ENCODE measurements around the gene RSPH10B2.
"Not testable (repeated sequence)": the region's sequence is repeated elsewhere in the genome, so short reads cannot be mapped to it uniquely, and the experiment has no call there.

DNA sequence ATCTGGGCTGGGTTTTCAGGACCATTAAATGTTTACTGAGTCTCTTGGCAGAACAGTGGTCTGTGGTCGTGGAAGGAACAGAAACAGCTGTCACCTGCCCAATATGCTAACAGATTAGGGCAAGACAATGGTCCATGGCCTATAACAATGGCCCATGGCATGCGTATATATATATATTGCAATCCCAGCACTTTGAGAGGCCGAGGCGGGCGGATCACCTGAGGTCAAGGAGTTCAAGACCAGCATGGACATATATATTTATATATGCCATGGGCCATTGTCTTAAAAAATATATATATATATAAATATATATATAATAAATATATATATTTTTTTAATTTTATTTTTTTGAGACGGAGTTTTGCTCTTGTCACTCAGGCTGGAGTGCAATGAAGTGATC, 27.7 kb downstream of the RSPH10B2 start:
- TF ChIP-seq CTCF (IDR thresholded peaks at IDR 0.05; ENCODE audit: low read depth, low read length); POLR2A (IDR thresholded peaks at IDR 0.05; ENCODE audit: extremely low read depth, insufficient read length): not testable (repeated sequence)
- TF ChIP-seq, protein P1, sequence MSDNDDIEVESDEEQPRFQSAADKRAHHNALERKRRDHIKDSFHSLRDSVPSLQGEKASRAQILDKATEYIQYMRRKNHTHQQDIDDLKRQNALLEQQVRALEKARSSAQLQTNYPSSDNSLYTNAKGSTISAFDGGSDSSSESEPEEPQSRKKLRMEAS (IDR thresholded peaks at IDR 0.05; ENCODE audit: low read depth, low read length) = not testable (repeated sequence)
